Endodermal cell (in vitro differentiated cells): ENCODE results near the gene TMEM132A. TPM values are rescaled to one million over a fixed set of nuclear protein-coding genes. Genes with fewer than 3 reads are reported as not detected.
A peak's percentile ranks its signal among the peaks of the same experiment; 100 is the strongest.

Experiments used
- DNase-seq: peaks from one replicate; pipeline ENCODE4 v3.0.0-alpha.2; 2017
- H3K27ac ChIP-seq: 2 replicates; pipeline ENCODE4 v1.5.1; 2013; ENCODE audit warnings: mild to moderate bottlenecking, low read depth, low read length, moderate library complexity
- H3K27me3 ChIP-seq: 2 replicates; pipeline ENCODE4 v1.6.1; 2013; ENCODE audit warnings: mild to moderate bottlenecking, low read length, moderate library complexity; ENCODE audit not compliant: insufficient read depth, control insufficient read depth, poor library complexity, severe bottlenecking
- H3K36me3 ChIP-seq: 2 replicates; pipeline ENCODE4 v1.7.0; 2013; ENCODE audit warnings: mild to moderate bottlenecking, low read length, moderate library complexity; ENCODE audit not compliant: control insufficient read depth, insufficient read depth
- H3K4me1 ChIP-seq: one replicate; pipeline ENCODE4 v1.7.0; 2013; ENCODE audit warnings: low read length; ENCODE audit not compliant: control insufficient read depth, insufficient read depth
- H3K4me3 ChIP-seq: 2 replicates; pipeline ENCODE4 v1.5.1; 2013; ENCODE audit warnings: mild to moderate bottlenecking, low read length, moderate library complexity
- H3K9ac ChIP-seq: 2 replicates; pipeline ENCODE4 v1.6.1; 2013; ENCODE audit warnings: mild to moderate bottlenecking, low read length, moderate library complexity; ENCODE audit not compliant: poor library complexity, severe bottlenecking; ENCODE audit errors: extremely low read depth
- H3K9me3 ChIP-seq: 2 replicates; pipeline ENCODE4 v1.6.1; 2013; ENCODE audit warnings: mild to moderate bottlenecking, low read length, moderate library complexity; ENCODE audit not compliant: control insufficient read depth
- H3K27ac Mint-ChIP-seq: 2 replicates; pipeline ENCODE4 v1.8.0; 2020; ENCODE audit warnings: mixed read lengths
- H3K27me3 Mint-ChIP-seq: 2 replicates; pipeline ENCODE4 v1.8.0; 2021; ENCODE audit warnings: mild to moderate bottlenecking, mixed read lengths; ENCODE audit not compliant: insufficient read depth
- H3K36me3 Mint-ChIP-seq: 2 replicates; pipeline ENCODE4 v1.8.0; 2020; ENCODE audit warnings: low read depth, mixed read lengths
- H3K4me1 Mint-ChIP-seq: 2 replicates; pipeline ENCODE4 v1.8.0; 2020; ENCODE audit warnings: mixed read lengths
- H3K4me3 Mint-ChIP-seq: 2 replicates; pipeline ENCODE4 v1.8.0; 2020; ENCODE audit warnings: mild to moderate bottlenecking, moderate library complexity, mixed read lengths
- H3K9me3 Mint-ChIP-seq: 2 replicates; pipeline ENCODE4 v1.8.0; 2020; ENCODE audit warnings: mild to moderate bottlenecking, mixed read lengths
- CTCF ChIP-seq: fragments of 200-600 bp; sonication (generic); conservative IDR thresholded peaks from 2 replicates; pipeline ENCODE4 v1.5.0; 2021; ENCODE audit warnings: antibody characterized with exemption, mild to moderate bottlenecking
- WGBS, 2 experiments: methylation state at CpG; one replicate each; pipeline versions ENCODE4 v1.1.5 to v1.1.7; 2013; ENCODE audit warnings: missing lambda C conversion rate in 2 of 2, mixed read lengths in 1 of 2; ENCODE audit not compliant: insufficient coverage in 1 of 2, insufficient read length in 1 of 2; 5-methylcytosine and 5-hydroxymethylcytosine counted together
- total RNA-seq, 2 donors: library from RNA; stranded (reverse); fragmentation: NEBNext Ultra II Directional in 1 of 2; extraction: Animal tissue kit (Norgen Biotek cat#: 25700) in 1 of 2; gene quantifications; 2 replicates in 1 of 2; 3 replicates in 1 of 2; pipeline ENCODE4 v1.2.1, GENCODE V29; 2021

TMEM132A gene
- total RNA-seq, 2 donors from 2014 or later: 135 to 140 TPM

GRCh38 chr11:60924906-60925853 lies 920 bp downstream of the TMEM132A start:
- no peaks in the 10 kb centered on the region for H3K9me3 ChIP-seq
- peak overlapping the region; percentile 85 for H3K4me3 ChIP-seq
- Mint-ChIP-seq H3K36me3 (peaks cover 51% of the 10 kb centered on the region), H3K27ac (no peak overlapping the region), H3K4me3 (peak overlapping the region; percentile 76), H3K27me3 (peaks cover 10% of the 10 kb centered on the region), H3K9me3 (no peaks in the 10 kb centered on the region), H3K4me1 (peaks cover 13% of the 10 kb centered on the region)
- WGBS, 2 experiments: 0 to 5% methylated on average over 3 to 35 of the region's 35 CpGs
- peak overlapping the region; percentile 62 for H3K9ac ChIP-seq
- DNase-seq: peak; percentile 74
- H3K4me1 ChIP-seq: peaks cover 8% of the 10 kb centered on the region
- no peak for TF ChIP-seq CTCF
- no peaks in the 10 kb centered on the region for H3K27me3 ChIP-seq
- H3K36me3 ChIP-seq: peaks cover 40% of the 10 kb centered on the region
- peak overlapping the region; percentile 78 for H3K27ac ChIP-seq

GRCh38 chr11:60925868-60926267 lies 1.6 kb downstream of the TMEM132A start:
- peak overlapping the region; percentile 85 for H3K4me3 ChIP-seq
- no peak overlapping the region for H3K9ac ChIP-seq
- peaks cover 48% of the 10 kb centered on the region for H3K36me3 Mint-ChIP-seq
- peaks cover 38% of the 10 kb centered on the region for H3K36me3 ChIP-seq
- no peak for DNase-seq
- no peaks in the 10 kb centered on the region for H3K9me3 Mint-ChIP-seq
- peaks cover 8% of the 10 kb centered on the region for H3K4me1 ChIP-seq
- peaks cover 13% of the 10 kb centered on the region for H3K4me1 Mint-ChIP-seq
- TF ChIP-seq CTCF: no peak
- H3K27me3 Mint-ChIP-seq: peaks cover 10% of the 10 kb centered on the region
- no peaks in the 10 kb centered on the region for H3K27me3 ChIP-seq
- peak overlapping the region; percentile 76 for H3K4me3 Mint-ChIP-seq
- WGBS, 2 experiments: 85 to 90% methylated on average over 2 to 6 of the region's 6 CpGs
- no peaks in the 10 kb centered on the region for H3K9me3 ChIP-seq
- H3K27ac Mint-ChIP-seq: no peak overlapping the region
- H3K27ac ChIP-seq: no peak overlapping the region

DNA sequence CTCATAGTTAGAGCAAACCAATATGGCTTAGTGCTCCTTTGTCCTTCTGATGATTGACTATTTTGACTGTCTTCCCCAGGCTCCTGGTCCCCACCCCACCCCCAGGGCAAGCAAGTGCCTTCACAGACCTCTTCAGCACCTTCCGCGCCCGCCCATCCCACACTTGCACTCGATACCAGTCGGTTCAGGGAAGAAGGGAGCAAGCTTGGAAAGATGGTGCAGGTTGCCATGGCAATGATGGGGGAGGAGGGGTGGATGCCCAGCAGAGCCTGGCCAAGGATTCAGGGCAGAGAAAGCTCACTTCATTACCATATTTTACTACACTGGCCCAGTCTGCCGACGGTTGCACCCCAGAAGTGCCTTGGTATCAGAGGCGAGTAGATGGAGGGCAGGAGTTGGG lies 2.2 kb downstream of the TMEM132A start:
- no peak overlapping the region for H3K27ac ChIP-seq
- peaks cover 48% of the 10 kb centered on the region for H3K36me3 Mint-ChIP-seq
- H3K27me3 ChIP-seq: no peaks in the 10 kb centered on the region
- 97 to 100% methylated on average over 1 to 8 of the region's 8 CpGs for WGBS, 2 experiments
- peaks cover 8% of the 10 kb centered on the region for H3K4me1 ChIP-seq
- H3K27me3 Mint-ChIP-seq: peaks cover 10% of the 10 kb centered on the region
- H3K9me3 ChIP-seq: no peaks in the 10 kb centered on the region
- no peak for TF ChIP-seq CTCF
- no peaks in the 10 kb centered on the region for H3K9me3 Mint-ChIP-seq
- DNase-seq: no peak
- H3K27ac Mint-ChIP-seq: no peak overlapping the region
- H3K4me1 Mint-ChIP-seq: peaks cover 13% of the 10 kb centered on the region
- no peak overlapping the region for H3K4me3 ChIP-seq
- H3K9ac ChIP-seq: no peak overlapping the region
- H3K36me3 ChIP-seq: peaks cover 38% of the 10 kb centered on the region
- H3K4me3 Mint-ChIP-seq: no peak overlapping the region
